ENCODE data around the gene FAM53A.
"Not testable (repeated sequence)": the region's sequence is repeated elsewhere in the genome, so short reads cannot be mapped to it uniquely, and the experiment has no call there.

Gene FAM53A

DNA sequence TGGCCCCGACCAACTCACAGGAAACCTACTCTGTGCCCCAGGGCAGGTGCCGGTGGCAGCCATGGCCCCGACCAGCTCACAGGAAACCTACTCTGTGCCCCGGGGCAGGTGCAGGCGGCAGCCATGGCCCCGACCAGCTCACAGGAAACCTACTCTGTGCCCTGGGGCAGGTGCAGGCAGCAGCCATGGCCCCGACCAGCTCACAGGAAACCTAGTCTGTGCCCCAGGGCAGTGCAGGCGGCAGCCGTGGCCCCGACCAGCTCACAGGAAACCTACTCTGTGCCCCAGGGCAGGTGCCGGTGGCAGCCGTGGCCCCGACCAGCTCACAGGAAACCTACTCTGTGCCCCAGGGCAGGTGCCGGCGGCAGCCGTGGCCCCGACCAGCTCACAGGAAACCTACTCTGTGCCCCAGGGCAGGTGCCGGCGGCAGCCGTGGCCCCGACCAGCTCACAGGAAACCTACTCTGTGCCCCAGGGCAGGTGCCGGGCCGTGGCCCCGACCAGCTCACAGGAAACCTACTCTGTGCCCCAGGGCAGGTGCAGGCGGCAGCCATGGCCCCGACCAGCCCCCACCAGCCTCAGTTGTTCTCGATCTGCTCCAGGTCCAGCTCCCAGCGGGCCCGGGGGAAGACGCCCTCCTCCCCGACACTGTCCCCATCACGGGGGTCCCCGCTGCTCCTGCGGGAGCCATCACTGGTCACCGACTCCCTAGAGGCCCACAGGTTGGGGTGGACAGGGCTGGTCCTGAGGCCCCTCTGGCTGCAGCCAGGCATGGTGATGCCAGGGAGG is 43.2 kb downstream of the FAM53A start:
- DNase-seq (ENCODE audit: low read depth in 2 of 2): not testable (repeated sequence)

GRCh38 chr4:1640190-1640589 is 43.9 kb downstream of the FAM53A start:
- DNase-seq (ENCODE audit: low read depth in 2 of 2): no peak

- no peak for DNase-seq (ENCODE audit: low read depth in 2 of 2)
These were observed 44.7 kb downstream of the FAM53A start for GRCh38 chr4:1639299-1639868.

DNA sequence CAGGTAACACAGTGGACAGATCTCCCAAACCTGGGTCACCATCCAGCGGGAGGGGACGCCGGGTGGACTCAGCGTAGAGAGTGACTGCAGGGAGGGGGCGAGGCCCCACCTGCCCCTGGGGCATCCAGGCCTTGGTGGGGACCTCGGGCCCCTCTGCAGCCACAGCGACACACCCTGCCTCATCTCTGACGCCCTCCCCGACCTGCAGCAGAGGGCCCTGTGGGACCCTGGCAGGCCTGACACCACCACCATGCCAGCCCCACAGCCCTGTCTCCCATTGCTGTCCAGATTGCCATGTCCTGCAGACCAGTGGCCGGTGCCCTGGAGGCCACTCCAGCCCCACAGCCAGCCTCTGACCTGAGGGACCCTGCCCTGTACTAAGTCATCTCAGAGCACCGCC is 45.2 kb downstream of the FAM53A start:
- no peak for DNase-seq (ENCODE audit: low read depth in 2 of 2)

DNA sequence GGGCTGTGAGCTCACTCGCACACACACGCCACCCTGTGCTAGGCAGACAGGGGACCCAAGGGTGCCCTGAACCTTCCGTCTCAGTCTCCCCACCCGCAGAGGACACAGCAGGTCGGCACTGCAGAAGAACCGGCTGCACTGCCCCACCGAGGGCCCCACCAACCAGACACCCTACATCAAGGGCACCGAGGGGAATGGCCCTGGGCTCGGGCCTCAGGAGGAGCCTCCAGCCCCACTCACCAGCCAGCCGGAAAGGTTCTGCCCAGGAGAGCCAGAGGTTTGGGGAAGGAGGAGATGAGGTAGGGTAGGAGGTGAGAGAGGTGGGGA is 45.9 kb downstream of the FAM53A start:
- DNase-seq (ENCODE audit: low read depth in 2 of 2): no peak

DNA sequence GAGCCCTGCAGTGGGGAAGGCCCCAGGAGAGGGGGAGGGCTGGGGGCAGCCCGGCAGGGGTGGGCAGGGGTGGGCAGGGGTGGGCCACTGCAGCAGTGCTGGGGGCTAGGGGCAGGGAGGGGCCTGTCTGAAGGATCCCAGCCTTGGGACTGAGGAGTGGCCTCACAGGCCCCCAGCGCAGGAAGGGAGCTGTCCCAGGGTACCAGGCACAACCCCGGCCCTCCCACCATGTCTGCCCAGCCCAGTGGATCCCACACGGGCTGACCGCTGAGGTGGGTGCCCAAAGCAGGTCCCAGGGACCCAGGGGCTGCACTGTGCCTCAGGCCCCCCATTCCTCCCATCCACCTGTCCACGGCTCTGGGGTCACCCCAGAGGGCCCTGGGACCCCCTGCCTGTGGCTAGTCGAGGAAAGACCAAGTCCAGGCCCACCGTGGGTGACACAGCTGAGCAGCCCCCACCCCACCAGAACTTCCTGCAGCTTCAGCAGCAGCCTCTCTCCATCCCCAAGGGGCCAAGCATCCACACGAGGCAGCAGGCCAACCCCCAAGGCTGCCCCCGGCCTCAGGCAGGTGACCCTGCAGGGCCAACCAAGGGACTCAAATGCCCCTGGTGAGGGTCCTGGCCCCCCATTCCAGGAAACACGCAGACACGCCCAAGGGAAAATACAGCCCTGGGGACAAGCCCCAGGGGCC is 46.4 kb downstream of the FAM53A start:
- no peak for DNase-seq (ENCODE audit: low read depth in 2 of 2)

DNA sequence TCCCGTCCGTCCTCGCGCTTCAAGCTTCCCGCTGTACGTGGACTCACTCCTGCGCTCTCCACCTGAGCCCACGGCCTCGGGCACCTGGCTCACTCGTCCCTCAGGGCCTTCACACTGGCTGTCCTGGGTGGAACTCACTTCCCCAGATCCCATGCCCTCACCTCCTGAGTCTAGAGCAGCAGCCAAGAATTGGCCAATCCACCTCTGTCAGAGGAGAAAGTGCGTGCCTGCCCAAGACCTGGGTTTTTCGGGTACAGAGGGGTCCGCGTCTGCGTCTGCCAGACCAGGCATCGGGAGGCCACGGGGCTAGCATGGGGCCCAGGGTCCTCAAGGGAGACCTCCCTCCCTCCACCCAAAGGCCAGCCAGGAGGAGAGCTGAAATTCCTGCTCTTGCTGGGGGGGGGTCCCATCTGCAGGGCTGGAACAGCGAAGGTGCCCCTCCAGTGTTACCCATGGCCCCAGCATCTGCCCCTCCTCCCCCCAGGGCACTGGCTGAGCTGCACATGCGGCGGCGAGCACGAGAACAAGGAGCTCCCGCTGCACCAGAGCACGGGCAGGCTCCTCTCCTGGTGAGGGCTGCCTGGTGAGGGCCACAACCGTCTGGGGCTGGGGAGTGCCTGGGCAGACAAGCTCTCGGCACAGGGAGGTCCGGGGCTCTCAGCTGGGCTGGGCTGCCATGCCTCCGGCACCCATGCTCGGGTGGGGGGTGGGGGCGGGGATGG is 47.5 kb downstream of the FAM53A start:
- no peak for DNase-seq (ENCODE audit: low read depth in 2 of 2)

GRCh38 chr4:1635464-1635863 is 48.6 kb downstream of the FAM53A start:
- DNase-seq (ENCODE audit: low read depth in 2 of 2): no peak

DNA sequence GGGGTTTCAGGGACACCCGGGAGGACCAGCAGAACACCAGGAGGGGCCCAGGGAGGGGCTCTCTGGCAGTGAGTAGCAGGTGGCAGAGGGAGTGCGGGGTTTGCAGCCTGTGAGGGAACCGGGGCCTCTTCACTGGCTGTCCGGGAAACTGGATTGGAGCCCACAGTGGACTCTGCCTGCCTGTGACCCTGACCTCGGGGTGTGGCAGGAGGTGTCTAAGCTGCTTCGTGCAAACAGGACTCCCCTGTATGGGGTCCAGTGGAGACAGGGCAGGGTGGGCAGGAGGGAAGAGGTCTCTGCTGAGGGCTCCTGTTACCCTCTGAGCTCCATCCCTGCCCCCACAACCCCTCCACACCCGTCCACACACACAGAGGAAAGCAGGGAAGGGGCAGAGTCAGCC is 50.1 kb downstream of the FAM53A start:
- no peak for DNase-seq (ENCODE audit: low read depth in 2 of 2)

- DNase-seq (ENCODE audit: low read depth in 2 of 2): no peak
These were observed 51.7 kb downstream of the FAM53A start for GRCh38 chr4:1632109-1633104.

- no peak for DNase-seq (ENCODE audit: low read depth in 2 of 2)
These were observed 53.0 kb downstream of the FAM53A start for GRCh38 chr4:1631136-1631535.

DNA sequence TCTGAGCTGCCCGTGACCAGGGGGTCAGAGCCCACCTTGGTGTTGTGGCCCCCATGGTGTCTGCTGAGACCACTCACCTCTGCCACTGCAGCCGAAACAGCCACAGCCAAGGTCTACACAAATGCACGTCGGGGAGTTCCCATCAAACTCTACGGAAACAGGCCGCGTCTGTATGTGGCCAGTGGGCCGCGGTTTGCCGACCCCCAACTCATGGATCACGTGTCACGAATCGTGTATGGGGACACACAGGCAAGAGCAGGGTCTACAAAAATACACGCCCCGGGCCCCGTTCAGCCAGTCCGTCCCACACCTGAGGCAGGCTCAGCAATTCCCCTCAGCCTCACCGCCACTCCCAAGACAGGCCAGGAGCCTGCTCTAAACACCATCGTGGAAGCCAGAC is 53.8 kb downstream of the FAM53A start:
- no peak for DNase-seq (ENCODE audit: low read depth in 2 of 2)

DNA sequence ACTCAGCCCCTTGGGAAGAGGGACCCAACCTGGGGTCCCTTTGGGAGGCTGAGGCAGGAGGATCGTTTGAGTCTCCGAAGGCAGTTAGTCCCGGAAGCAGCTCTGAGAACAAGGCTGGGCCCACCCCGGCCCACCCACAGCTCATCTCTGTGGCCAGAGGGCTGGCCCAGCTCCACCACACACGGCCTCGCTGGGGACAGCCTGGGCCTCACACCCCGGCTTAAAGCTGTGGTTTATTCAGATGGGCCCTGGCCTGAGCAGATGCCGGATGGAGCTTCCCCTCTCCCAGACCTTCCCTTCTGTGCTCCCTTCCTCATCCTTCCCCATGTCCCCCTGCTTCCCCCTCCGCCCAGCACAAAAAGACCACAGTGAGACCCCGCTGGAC is 54.4 kb downstream of the FAM53A start:
- DNase-seq (ENCODE audit: low read depth in 2 of 2): no peak

DNA sequence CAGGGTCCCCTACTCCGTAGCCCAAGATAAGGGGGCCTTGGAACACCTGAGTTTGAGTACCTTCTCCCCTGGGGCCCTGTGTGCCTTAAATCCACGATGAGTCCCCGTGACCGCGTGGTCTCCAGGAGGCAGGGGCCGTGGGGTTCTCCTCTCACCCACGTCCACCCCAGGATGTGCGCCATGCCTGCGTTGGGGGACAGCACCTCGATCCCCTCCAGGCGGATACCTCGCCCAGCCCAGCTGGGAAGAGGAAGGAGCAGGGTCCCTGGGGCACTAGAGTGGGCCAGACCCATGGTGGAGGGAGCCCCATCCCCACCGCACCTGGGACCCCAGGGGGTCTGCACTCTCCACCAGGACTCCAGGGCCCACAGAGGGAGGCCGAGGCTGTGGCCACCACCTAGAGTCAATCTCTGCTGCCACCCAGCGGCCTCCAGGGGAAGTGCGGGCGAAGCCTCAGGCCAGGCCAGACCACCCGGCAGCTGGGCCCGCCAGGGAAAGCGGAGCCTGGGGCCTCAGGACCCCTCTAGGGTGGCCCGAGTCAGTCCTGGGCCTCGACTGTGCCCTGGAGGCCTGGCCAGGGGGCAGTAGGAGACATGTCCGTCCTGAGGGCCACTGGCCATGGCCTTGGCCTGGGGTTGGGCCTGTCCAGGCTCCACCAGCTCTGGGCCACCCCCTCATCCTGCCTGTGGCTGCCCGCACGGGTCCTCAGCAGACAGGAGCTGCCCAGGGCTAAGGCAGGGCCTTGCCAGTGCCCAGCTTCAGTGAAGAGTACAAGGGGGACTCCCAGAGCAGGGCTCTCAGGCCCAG is 55.0 kb downstream of the FAM53A start:
- DNase-seq (ENCODE audit: low read depth in 2 of 2): peak; percentile 57 to 70

GRCh38 chr4:1627417-1628313 is 56.4 kb downstream of the FAM53A start:
- no peak for DNase-seq (ENCODE audit: low read depth in 2 of 2)

DNA sequence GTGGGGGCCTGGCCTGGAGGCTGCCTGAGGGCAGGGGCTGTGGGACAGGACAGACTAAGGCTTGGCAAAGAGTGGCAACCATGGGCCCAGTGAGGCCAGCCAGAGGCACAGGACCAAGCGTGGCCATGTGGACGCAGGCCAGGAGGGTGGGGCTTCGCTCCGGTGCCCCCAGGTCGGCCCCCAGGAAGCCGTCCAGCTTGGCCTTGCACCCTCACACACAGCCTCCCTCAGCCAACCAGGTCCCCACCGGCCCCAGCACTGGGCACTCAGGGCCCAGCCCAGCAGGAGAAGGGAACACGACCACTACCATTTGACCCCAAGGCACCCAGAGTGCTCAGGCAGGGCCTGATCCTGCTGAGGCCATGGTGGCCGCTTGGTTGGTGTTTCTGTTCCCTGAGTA is 57.2 kb downstream of the FAM53A start:
- no peak for DNase-seq (ENCODE audit: low read depth in 2 of 2)

DNA sequence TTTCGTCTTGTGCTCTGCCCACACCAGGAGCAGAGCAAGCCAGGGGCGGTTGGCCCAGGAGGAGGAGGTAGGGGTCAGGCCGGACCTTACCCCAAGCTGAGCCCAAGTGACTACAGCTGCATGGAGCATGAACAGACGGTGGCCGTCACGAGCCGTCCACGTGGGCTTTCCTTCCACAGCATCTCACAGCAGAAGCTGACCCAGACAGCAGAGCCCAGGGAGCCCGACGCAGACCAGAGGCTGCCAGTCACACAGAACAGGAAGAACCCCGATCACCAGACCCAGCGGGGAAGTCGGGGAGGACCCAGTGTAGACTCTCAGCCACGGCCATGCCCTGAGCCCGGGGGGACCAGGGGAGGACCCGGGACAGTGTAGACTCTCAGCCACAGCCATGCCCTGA is 58.0 kb downstream of the FAM53A start:
- DNase-seq (ENCODE audit: low read depth in 2 of 2): no peak

DNA sequence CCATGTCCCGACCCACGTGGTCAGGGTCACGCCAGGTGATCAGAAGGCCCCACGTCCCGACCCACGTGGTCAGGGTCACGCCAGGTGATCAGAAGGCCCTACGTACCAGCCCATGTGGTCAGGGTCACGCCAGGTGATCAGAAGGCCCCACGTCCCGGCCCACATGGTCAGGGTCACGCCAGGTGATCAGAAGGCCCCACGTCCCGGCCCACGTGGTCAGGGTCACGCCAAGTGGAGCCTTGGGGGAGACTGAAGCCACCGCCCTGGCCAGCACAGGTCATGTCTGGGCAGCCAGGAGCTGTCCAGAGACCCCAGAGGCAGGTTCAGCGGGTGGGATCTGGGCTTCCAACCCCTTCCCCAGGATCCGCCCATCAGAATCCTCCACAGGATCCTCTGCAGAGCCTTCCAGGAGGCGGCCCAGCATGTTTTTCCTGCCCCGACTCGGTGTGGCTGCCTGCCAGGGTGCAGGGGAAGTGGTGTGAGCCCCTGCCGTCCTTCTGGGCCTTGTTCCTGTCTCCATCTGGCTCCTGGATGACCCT is 58.4 kb downstream of the FAM53A start:
- no peak for DNase-seq (ENCODE audit: low read depth in 2 of 2)

- DNase-seq (ENCODE audit: low read depth in 2 of 2): no peak
These were observed 59.6 kb downstream of the FAM53A start for GRCh38 chr4:1624519-1624910.
